A673 (cell line): ENCODE results near the gene BICC1. TPM values are rescaled to one million over a fixed set of nuclear protein-coding genes. Genes with fewer than 3 reads are reported as not detected.

Experiments used
- BruUV-seq: library from RNA; stranded (reverse); fragments of 400-500 nt; replicated peaks from 2 replicates; lab custom pipeline; 2021; lab: Mats Ljungman, UMichigan
- CTCF ChIA-PET: fragments of 300-600 bp; sonication (Branson Sonifier 250); formaldehyde crosslinking; loops from one replicate; lab custom pipeline; 2022; ENCODE audit warnings: antibody characterized with exemption; lab: Charles Lee
- POLR2A ChIA-PET: fragments of 300-600 bp; sonication (Branson Sonifier 250); formaldehyde crosslinking; loops from one replicate; lab custom pipeline; 2022; ENCODE audit warnings: antibody characterized with exemption; ENCODE audit not compliant: low non-redundant PET; lab: Charles Lee
- DNase-seq: peaks from one replicate; pipeline ENCODE4 v3.0.0-alpha.2; 2015; ENCODE audit warnings: low spot score
- H3K27ac ChIP-seq: fragments of 200-600 bp; sonication (generic); 2 replicates; pipeline ENCODE4 v1.5.1; 2016; ENCODE audit warnings: mixed run types, low read depth, mild to moderate bottlenecking, mixed read lengths, antibody characterized with exemption, low read length; ENCODE audit not compliant: poor library complexity, severe bottlenecking
- H3K27me3 ChIP-seq: fragments of 200-600 bp; sonication (generic); replicated peaks from 2 replicates; pipeline ENCODE4 v1.6.1; 2017; ENCODE audit warnings: mixed run types, low read depth, mild to moderate bottlenecking, mixed read lengths, antibody characterized with exemption, low read length; ENCODE audit not compliant: insufficient read depth, poor library complexity
- H3K36me3 ChIP-seq: fragments of 200-600 bp; sonication (generic); 2 replicates; pipeline ENCODE4 v1.6.1; 2016; ENCODE audit warnings: mixed run types, mild to moderate bottlenecking, mixed read lengths, antibody characterized with exemption, low read length; ENCODE audit not compliant: insufficient read depth, poor library complexity, severe bottlenecking
- H3K4me1 ChIP-seq: fragments of 200-600 bp; sonication (generic); 2 replicates; pipeline ENCODE4 v1.6.1; 2017; ENCODE audit warnings: mixed run types, mild to moderate bottlenecking, mixed read lengths, antibody characterized with exemption, low read length; ENCODE audit not compliant: insufficient read depth, poor library complexity, severe bottlenecking
- H3K4me3 ChIP-seq: fragments of 200-600 bp; sonication (generic); 2 replicates; pipeline ENCODE4 v1.5.1; 2016; ENCODE audit warnings: low read depth, mixed run types, mild to moderate bottlenecking, mixed read lengths, low read length; ENCODE audit not compliant: poor library complexity, severe bottlenecking
- H3K9me3 ChIP-seq: fragments of 200-600 bp; sonication (generic); 2 replicates; pipeline ENCODE4 v1.6.1; 2016; ENCODE audit warnings: mixed run types, low read depth, mild to moderate bottlenecking, mixed read lengths, antibody characterized with exemption, low read length; ENCODE audit not compliant: poor library complexity, severe bottlenecking
- EZH2 ChIP-seq: fragments of 200-600 bp; sonication (generic); IDR thresholded peaks from 2 replicates; pipeline ENCODE4 v1.6.1; 2017; ENCODE audit warnings: borderline replicate concordance, low read depth, mild to moderate bottlenecking, mixed read lengths, antibody characterized with exemption, low read length; ENCODE audit not compliant: poor library complexity, severe bottlenecking
- intact Hi-C: fragments of 100-400 bp; cut with micrococcal nuclease; formaldehyde crosslinking; loops from one replicate; pipeline ENCODE4 v1.10.0; 2022; ENCODE audit not compliant: unreplicated experiment
- total RNA-seq: library from RNA; stranded (reverse); gene quantifications from 2 replicates; pipeline ENCODE4 v1.2.3, GENCODE V29; 2021
- TF ChIP-seq, protein P1 (sequence below): fragments of 300-800, 200-600 bp; sonication (generic); conservative IDR thresholded peaks from 2 replicates; pipeline ENCODE4 v1.5.1; 2017; ENCODE audit warnings: low read depth, mild to moderate bottlenecking, antibody characterized with exemption, low read length, moderate library complexity, mixed read lengths

Gene BICC1
- total RNA-seq, 1 experiment from 2014 or later: 1.6 TPM

DNA sequence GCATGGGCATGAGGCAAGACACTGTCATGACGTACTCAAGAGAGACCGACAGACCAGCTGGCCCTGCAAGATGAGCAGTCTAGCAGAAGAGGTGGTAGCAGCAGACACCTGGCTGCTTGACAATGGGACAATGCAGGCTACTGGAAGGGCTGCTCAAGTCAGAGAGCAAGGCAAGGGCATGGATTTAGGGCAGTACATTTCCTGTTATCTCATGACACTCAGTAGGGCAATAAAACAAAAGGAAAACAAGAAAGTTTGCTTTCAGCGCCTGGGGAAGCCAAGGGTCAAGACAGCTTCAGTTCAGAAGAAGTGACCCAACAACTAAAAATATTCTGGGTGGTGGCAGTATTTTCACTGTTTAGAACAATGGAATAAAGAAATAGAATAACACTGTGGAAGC is 332.0 kb downstream of the BICC1 start:
- Histone ChIP-seq H3K9me3 (no peaks in the 10 kb centered on the region), H3K4me3 (no peak overlapping the region), H3K27ac (no peak overlapping the region), H3K4me1 (no peaks in the 10 kb centered on the region), H3K36me3 (no peaks in the 10 kb centered on the region), H3K27me3 (no peaks in the 10 kb centered on the region)
- BruUV-seq: no TSS peak
- POLR2A ChIA-PET: no interaction called here
- CTCF ChIA-PET: no interaction called here
- DNase-seq: no peak
- intact Hi-C loops: no loop called here
- TF ChIP-seq EZH2: no peak
- TF ChIP-seq, protein P1, sequence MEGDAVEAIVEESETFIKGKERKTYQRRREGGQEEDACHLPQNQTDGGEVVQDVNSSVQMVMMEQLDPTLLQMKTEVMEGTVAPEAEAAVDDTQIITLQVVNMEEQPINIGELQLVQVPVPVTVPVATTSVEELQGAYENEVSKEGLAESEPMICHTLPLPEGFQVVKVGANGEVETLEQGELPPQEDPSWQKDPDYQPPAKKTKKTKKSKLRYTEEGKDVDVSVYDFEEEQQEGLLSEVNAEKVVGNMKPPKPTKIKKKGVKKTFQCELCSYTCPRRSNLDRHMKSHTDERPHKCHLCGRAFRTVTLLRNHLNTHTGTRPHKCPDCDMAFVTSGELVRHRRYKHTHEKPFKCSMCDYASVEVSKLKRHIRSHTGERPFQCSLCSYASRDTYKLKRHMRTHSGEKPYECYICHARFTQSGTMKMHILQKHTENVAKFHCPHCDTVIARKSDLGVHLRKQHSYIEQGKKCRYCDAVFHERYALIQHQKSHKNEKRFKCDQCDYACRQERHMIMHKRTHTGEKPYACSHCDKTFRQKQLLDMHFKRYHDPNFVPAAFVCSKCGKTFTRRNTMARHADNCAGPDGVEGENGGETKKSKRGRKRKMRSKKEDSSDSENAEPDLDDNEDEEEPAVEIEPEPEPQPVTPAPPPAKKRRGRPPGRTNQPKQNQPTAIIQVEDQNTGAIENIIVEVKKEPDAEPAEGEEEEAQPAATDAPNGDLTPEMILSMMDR: no peak

DNA sequence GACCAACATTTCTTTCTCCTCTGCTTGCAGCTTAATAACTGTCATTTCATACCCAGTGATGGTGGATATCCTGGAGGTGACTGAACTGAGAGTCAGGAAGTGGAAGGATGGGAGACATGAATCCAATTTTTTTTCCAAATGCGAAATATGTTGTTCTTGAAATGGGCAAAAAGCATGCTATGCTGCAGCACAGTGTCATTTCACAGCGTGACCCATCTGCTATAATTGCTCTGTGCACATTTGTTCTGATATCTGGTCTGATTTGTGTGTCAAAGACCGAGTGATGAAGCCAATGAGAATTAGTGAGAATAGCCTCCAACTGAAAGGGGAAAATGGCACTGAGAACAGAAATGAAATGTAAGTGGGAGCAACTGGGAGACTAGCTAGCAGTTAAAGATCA is 334.2 kb downstream of the BICC1 start:
- no TSS peak for BruUV-seq
- no peak for DNase-seq
- ChIA-PET CTCF (no interaction called here), POLR2A (interaction anchor here (0.7 kb wide), 1 partner anchor 492 kb away, joined by 4 read pairs; no protein-coding TSS in a partner anchor)
- intact Hi-C loops: no loop called here
- Histone ChIP-seq H3K36me3 (no peaks in the 10 kb centered on the region), H3K27ac (no peak overlapping the region), H3K4me1 (no peaks in the 10 kb centered on the region), H3K4me3 (no peak overlapping the region), H3K9me3 (no peaks in the 10 kb centered on the region), H3K27me3 (no peaks in the 10 kb centered on the region)
- no peak for TF ChIP-seq EZH2
- TF ChIP-seq, protein P1: no peak

DNA sequence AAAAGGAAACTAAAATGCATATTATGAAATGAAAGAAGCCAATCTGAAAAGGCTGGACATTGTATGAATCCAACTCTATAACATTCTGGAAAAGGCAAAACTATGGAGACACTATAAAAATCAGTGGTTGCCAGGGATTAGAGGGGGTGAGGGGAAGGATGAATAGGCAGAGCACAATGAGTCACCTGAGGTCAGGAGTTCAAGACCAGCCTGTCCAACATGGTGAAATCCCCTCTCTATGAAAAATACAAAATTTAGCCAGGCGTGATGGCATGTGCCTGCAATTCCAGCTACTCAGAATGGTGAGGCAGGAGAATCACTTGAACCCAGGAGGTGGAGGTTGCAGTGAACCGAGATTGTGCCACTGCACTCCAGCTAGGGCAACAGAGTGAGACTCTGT is 338.9 kb downstream of the BICC1 start:
- H3K4me1 ChIP-seq: no peaks in the 10 kb centered on the region
- no peak overlapping the region for H3K27ac ChIP-seq
- H3K4me3 ChIP-seq: no peak overlapping the region
- POLR2A ChIA-PET: no interaction called here
- TF ChIP-seq EZH2: no peak
- intact Hi-C loops: no loop called here
- no peaks in the 10 kb centered on the region for H3K9me3 ChIP-seq
- CTCF ChIA-PET: no interaction called here
- no peak for DNase-seq
- BruUV-seq: no TSS peak
- H3K36me3 ChIP-seq: no peaks in the 10 kb centered on the region
- H3K27me3 ChIP-seq: no peaks in the 10 kb centered on the region

DNA sequence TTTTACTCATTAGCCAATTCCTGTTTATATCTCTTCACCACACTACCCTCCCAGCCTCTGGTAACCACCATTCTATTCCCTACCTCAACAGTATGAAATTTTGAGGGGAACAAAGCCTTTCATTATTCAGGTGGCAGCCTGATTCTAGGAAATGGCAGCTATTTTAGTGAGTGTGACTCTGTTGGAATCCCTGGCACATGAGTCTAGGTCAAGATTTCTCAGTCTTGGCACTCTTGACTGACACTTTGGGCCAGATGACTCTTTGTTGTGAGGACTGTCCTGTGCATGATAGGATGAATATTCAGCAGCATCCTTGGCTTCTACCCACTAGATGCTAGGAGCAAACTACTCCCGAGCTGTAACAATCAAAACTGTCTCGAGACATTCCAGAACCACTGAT is 341.0 kb downstream of the BICC1 start:
- intact Hi-C loops: no loop called here
- BruUV-seq: no TSS peak
- H3K4me1 ChIP-seq: no peaks in the 10 kb centered on the region
- H3K27me3 ChIP-seq: no peaks in the 10 kb centered on the region
- no peak overlapping the region for H3K4me3 ChIP-seq
- H3K36me3 ChIP-seq: no peaks in the 10 kb centered on the region
- no peak for DNase-seq
- ChIA-PET CTCF (no interaction called here), POLR2A (no interaction called here)
- H3K27ac ChIP-seq: no peak overlapping the region
- no peaks in the 10 kb centered on the region for H3K9me3 ChIP-seq
- TF ChIP-seq EZH2: no peak
- TF ChIP-seq, protein P1: no peak
